GM12864 (cell line): Measurements from ENCODE around the gene TMEM258.

ENCODE experiments used
- DNase-seq: peaks from one replicate; pipeline ENCODE4 v3.0.0-alpha.2; 2011; ENCODE audit warnings: low read depth
- H3K4me3 ChIP-seq: 2 replicates; pipeline ENCODE4 v1.5.1; 2011; ENCODE audit warnings: mild to moderate bottlenecking, low read depth, low read length, control low read depth
- TF ChIP-seq, protein P1 (sequence below): IDR thresholded peaks from 2 replicates; pipeline ENCODE4 v1.5.1; 2011; ENCODE audit warnings: low read depth, mild to moderate bottlenecking, moderate library complexity, low read length, control low read depth, inconsistent platforms; ENCODE audit errors: missing control alignments

Gene TMEM258

GRCh38 chr11:61757213-61757862 lies 35.1 kb downstream of the TMEM258 start:
- no peak for DNase-seq
- TF ChIP-seq, protein P1, sequence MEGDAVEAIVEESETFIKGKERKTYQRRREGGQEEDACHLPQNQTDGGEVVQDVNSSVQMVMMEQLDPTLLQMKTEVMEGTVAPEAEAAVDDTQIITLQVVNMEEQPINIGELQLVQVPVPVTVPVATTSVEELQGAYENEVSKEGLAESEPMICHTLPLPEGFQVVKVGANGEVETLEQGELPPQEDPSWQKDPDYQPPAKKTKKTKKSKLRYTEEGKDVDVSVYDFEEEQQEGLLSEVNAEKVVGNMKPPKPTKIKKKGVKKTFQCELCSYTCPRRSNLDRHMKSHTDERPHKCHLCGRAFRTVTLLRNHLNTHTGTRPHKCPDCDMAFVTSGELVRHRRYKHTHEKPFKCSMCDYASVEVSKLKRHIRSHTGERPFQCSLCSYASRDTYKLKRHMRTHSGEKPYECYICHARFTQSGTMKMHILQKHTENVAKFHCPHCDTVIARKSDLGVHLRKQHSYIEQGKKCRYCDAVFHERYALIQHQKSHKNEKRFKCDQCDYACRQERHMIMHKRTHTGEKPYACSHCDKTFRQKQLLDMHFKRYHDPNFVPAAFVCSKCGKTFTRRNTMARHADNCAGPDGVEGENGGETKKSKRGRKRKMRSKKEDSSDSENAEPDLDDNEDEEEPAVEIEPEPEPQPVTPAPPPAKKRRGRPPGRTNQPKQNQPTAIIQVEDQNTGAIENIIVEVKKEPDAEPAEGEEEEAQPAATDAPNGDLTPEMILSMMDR: no peak
- no peak overlapping the region for H3K4me3 ChIP-seq

DNA sequence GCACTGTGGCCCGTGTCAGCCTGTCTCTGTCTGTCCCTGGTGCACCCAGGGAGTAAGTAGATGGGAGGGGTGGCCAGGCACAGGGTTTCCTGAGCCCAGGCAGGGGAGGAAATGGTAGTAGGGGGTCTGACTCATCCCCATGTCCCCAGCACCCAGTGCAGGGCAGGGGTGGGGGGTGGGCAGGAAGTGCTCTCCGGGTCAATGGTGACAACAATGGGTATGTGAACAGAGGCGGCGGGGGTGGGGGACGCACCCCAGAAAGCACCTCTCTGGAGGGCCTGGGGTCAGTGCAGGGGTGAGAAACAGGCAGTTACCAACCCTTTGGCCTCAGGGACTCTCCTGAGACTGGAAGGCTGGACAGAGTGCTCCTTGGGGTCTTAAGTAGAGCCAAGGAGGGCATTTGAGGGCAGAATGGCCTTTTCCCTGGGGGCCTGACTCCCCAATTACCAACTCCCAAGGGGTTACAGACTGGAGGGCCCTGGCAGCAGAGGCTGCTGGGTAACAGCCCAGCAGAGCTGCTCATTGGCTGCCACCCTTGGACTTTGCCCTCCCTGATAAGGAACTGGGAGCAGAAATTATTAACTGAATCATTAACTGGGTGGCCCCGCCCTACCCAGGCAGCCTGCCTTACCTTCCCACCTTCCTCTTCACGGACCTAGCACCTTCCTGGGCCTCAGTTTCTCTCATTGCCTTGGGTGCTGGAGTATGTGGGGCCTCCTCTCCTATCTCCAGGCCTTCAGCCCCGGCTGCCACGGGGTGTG lies 35.8 kb downstream of the TMEM258 start:
- H3K4me3 ChIP-seq: no peak overlapping the region
- DNase-seq: no peak
- TF ChIP-seq, protein P1: no peak

DNA sequence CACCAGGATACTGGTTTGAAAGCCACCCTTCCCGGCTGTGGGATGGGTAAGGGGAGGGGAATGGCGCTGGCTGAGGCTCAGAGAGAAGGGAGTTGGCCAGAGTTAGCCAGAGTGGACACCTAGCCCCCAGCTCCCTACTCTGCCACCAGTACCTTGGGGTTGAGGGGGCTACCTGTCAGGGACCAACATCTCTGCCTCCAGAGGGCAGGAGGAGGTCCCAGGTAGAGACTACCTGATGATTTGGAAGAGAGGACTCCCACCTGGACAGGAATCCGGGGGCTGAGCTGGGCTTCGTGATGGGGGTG lies 36.3 kb downstream of the TMEM258 start:
- no peak overlapping the region for H3K4me3 ChIP-seq
- no peak for DNase-seq
- TF ChIP-seq, protein P1: no peak

GRCh38 chr11:61754534-61755482 lies 37.6 kb downstream of the TMEM258 start:
- TF ChIP-seq, protein P1: no peak
- no peak overlapping the region for H3K4me3 ChIP-seq
- no peak for DNase-seq

DNA sequence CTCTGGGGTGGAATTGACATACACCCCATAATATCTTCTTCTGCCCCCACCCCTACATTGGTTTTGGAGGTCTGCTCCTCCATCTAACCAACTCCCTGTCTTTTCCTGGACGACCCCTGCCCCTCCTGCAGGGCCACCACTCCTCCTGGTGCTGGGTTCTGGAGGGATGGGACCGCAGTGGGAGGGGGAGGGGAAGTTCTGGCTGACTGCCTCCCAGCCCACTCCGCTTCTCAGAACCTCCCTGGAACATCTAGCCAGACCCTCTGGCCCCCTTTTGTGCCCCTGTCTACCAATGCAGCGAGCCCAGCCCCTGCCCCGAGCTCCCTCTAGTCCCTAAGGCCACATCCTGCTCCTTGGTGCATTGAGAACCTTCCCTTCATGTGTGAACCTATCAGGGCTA lies 38.7 kb downstream of the TMEM258 start:
- no peak for DNase-seq
- H3K4me3 ChIP-seq: no peak overlapping the region
- TF ChIP-seq, protein P1: no peak

DNA sequence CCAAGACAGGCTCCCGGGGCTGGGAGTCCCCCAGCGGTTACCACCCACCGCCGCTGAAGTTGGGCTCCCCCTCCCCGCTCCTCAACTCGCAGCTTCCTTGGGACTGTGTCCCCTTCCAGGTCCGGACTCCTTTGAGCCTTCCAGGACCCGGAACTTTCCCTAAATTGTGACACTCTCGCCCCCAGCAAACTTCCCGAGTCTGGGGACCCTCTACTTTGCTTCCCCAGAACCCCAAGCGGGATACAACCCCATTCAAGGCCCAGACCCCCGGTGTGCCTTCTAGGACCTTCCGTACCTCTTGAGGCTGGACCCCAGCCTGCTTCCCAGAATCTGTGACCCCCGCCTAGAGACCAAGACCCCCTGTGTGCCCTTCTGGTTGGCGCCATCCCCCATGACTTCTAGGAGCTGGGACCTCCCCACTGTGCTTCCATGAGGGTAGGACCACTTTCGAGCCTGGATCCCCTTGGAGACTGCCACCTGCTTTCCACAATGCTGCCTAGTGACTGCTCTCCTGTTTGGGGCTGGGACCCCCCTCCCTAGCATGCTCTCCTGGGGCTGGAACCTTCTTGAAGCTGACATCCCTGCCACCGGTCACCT lies 39.4 kb downstream of the TMEM258 start:
- TF ChIP-seq, protein P1: no peak
- H3K4me3 ChIP-seq: no peak overlapping the region

More for the DNA sequence above, 39.4 kb downstream of the TMEM258 start:
- DNase-seq: no peak
